22Rv1 (cell line): ENCODE results near the gene NLRP14.

Source experiments
- CTCF ChIP-seq: fragments of 450-650 bp; IDR thresholded peaks from 2 replicates; pipeline ENCODE4 v1.5.1; 2017; ENCODE audit warnings: mild to moderate bottlenecking
- ZFX ChIP-seq: fragments of 450-650 bp; IDR thresholded peaks from 2 replicates; pipeline ENCODE4 v1.6.1; 2017; ENCODE audit warnings: antibody characterized with exemption, borderline replicate concordance

GRCh38 chr11:7072401-7073028 lies 52.2 kb downstream of the NLRP14 start:
- no peak for TF ChIP-seq ZFX
- no peak for TF ChIP-seq CTCF
